Measurements from ENCODE around the gene ZNF598. TPM values are rescaled to one million over a fixed set of nuclear protein-coding genes. Genes with fewer than 3 reads are reported as not detected.
"Not testable (repeated sequence)": the region's sequence is repeated elsewhere in the genome, so short reads cannot be mapped to it uniquely, and the experiment has no call there.

ZNF598 gene
- total RNA-seq, 1 experiment from 2014 or later = 89.3 TPM

DNA sequence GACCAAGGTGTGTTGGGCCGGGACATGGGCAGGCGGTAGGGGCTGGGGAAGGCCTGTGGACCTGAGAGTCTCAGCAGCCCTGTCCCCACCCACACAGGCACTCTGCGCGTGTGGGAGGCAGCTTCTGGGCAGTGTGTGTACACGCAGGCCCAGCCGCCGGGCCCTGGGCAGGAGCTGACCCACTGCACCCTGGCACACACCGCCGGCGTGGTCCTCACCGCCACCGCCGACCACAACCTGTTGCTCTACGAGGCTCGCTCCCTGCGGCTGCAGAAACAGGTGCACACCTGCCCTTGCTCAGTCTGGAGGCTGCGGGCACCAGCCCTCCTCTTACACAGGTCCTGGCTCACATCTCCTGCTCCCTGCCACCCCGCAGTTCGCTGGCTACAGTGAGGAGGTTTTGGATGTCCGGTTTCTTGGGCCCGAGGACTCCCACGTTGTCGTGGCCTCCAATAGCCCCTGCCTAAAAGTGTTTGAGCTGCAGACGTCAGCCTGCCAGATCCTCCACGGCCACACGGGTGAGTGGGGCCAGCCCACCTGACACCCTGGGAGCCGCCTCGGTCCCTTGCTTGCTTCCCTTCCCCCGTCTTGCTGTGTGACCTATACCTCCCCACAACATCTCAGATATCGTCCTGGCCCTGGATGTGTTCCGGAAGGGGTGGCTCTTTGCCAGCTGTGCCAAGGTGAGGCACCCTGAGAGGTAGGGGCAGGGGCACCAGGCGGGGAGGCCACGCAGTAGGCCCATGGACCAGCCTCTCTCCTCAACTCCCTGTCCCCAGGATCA lies 34.0 kb downstream of the ZNF598 start:
- DNase-seq (ENCODE audit: low read depth) = no peak
- in situ Hi-C loops (cut with HindIII; ENCODE audit: low pct_unique_long_range_greater_than_20kb, low sequenced_read_pairs) = no loop called here

DNA sequence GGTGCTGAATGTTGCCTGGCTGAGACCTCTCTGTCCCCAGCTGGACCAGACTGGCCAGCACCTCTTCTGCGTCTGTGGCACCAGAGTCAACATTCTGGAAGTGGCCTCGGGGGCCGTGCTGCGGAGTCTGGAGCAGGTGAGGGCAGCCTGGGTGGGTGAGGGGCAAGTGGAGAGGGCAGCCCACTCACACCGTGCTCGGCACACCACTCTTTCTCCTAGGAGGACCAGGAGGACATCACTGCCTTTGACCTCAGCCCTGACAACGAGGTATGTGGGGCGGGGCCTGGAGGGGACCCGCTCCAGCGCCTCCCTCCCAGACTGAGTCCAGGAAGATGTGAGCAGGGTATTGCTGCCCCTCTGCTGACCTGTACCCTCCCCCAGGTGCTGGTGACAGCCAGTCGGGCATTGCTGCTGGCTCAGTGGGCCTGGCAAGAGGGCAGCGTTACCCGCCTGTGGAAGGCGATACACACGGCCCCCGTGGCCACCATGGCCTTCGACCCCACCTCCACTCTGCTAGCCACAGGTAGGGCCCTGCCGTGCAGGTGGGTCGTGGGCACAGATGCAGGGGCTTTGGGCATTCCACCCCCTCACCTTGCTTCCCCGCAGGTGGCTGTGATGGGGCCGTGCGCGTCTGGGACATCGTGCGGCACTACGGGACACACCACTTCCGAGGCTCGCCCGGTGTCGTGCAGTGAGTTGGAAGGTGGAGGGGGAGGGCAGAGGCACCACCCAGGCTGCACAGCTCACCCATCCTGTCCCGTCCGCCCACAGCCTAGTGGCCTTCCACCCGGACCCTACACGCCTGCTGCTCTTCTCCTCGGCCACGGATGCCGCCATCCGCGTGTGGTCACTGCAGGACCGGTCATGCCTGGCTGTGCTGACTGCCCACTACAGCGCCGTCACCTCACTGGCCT lies 35.2 kb downstream of the ZNF598 start:
- DNase-seq (ENCODE audit: low read depth) = no peak
- in situ Hi-C loops (cut with HindIII; ENCODE audit: low pct_unique_long_range_greater_than_20kb, low sequenced_read_pairs) = no loop called here

DNA sequence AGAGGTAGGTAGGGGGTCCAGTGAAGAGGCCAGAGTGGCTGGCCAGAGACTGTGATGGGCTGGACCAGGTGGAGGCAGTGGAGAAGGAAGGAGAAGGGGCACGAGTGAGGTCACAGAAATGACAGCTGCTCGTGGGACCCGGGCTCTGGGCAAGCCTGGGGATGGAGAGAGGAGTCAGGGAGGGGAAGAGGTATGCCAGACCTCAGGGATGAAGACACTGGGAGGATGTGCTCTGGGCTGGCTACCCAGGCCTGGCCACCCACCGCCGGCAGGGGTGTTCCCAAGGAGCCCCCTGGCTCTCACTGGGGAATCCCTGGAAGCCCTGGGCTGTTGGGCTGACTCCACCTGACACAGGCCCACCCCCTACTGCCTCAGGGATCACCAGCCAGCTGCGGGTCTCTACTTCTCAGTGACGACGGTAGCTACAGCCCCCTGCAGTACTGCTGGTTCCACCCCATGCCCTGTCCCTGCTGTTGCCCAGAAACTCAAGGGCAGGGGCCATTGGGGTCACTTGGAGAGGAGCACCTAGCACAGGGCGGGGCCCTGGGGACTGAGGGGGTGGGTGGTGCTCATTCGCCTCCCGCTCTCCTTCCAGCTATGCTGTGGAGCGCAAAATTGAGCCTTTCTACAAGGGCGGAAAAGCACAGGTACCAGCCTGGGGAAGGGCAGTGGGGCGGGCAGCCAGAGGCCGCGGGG lies 36.0 kb downstream of the ZNF598 start:
- no peak for DNase-seq (ENCODE audit: low read depth)
- in situ Hi-C loops (cut with HindIII; ENCODE audit: low pct_unique_long_range_greater_than_20kb, low sequenced_read_pairs) = no loop called here

DNA sequence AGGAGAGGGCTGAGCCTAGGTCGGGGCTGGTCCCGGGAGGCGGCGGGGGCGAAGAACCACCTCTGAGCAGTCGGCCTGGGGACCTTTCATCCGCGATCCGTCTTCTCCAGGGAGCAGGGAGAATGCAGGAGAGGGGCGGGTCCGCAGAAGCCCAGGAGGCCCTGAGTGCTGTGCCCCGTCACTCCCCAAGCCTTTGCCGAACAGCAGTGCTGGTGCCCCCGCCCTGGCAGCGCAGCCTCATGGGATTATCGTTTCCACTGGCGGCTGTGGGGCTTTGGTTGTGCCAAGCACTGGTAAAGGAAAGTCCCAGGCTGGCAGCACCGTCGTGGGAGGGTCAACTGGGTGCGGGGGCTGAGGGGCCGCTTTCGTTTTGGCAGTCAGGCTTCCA lies 37.1 kb downstream of the ZNF598 start:
- DNase-seq (ENCODE audit: low read depth) = no peak
- in situ Hi-C loops (cut with HindIII; ENCODE audit: low pct_unique_long_range_greater_than_20kb, low sequenced_read_pairs) = no loop called here

DNA sequence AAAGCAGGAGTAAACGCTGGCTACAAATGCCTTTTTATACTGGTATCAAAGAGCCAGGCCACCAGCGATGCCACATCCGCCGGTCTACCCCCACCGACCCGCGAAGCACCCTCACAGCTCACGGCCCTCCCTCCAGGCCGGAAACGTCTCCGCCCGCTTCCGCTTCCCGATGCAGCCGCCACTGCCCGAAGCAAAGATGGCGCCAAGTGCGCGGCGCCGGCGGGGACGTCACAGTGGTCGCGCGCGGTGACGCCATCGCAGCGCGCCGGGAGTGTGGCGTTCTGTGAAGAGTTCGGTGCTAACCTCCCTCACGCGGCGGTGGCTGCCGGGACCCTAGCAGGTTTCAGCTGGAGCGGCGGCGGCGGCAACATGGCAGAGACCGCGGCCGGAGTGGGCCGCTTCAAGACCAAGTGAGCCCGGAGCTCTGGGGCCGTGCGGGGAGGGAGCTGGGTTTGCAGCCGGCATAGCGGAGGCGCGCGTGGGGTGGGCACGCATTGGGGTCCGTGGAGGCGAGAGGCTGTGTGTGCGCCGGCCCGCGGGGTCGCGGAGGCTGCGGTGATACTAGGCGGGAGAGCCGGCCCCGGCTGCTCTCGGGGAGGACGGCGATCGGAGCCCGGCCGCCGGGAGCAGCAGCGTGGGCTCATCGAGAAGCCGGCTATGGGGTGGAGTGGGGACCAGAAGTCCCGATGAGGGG lies 37.7 kb downstream of the ZNF598 start, which contains the start of gene TBL3:
Gene TBL3 (plus strand): TSS at position 258 of the 694 bp plus-strand sequence. CDS start 112 bp downstream, at position 370.
- DNase-seq (ENCODE audit: low read depth) = peak; percentile 96
- in situ Hi-C loops (cut with HindIII; ENCODE audit: low pct_unique_long_range_greater_than_20kb, low sequenced_read_pairs) = no loop called here

DNA sequence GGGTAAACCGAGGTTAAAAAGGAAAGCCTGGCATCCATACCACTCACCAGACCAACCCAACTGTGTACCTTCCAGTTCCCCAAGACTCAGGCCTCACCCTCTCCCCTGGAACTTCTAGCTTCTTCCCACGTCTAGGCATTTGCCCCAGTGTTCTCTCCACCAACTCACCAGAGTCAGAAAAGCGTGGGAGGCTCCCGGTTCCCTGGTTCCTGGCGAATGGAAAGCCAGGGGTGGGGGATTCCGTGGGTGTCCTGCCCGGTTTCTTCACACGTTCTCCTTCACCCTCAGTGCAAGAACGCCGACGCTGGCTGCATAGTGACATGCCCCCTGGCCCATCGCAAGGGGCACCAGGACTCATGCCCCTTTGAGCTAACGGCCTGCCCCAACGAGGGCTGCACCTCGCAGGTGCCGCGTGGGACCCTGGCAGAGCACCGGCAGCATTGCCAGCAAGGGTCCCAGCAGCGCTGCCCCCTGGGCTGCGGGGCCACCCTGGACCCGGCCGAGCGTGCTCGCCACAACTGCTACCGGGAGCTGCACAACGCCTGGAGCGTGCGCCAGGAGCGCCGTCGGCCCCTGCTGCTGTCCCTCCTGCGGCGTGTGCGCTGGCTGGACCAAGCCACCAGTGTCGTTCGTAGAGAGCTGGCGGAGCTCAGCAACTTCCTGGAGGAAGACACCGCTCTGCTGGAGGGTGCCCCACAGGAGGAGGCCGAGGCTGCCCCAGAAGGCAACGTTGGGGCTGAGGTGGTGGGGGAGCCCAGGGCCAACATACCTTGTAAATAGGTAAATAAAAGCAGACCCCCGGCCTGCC lies 41.3 kb downstream of the ZNF598 start:
- in situ Hi-C loops (cut with HindIII; ENCODE audit: low pct_unique_long_range_greater_than_20kb, low sequenced_read_pairs) = loop anchor here (10.0 kb wide), 1 partner anchor 104 kb away; no protein-coding TSS in a partner anchor
- no peak for DNase-seq (ENCODE audit: low read depth)

DNA sequence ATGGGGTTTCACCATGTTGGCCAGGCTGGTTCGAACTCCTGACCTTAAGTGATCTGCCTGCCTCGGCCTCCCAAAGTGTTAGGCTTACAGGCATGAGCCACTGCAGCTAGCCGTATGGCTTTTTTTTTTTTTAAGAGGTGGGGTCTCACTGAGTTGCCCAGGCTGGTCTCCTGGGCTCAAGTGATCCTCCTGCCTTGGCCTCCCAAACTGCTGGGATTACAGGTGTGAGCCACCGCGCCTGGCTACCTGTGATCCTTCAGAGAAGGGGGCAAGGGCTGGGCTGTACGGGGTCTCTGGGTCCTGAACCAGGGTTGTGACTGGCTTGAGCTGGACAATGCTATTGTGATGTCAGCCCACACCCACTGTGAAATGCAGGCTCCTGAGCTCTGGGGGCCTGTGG lies 43.2 kb downstream of the ZNF598 start, which contains the start of gene RNF151:
Gene RNF151 (plus strand): TSS at position 397 of the 400 bp plus-strand sequence. CDS start 26 bp downstream, outside the sequence.
- in situ Hi-C loops (cut with HindIII; ENCODE audit: low pct_unique_long_range_greater_than_20kb, low sequenced_read_pairs) = loop anchor here (10.0 kb wide), 1 partner anchor 102 kb away; no protein-coding TSS in a partner anchor
- DNase-seq (ENCODE audit: low read depth) = no peak

DNA sequence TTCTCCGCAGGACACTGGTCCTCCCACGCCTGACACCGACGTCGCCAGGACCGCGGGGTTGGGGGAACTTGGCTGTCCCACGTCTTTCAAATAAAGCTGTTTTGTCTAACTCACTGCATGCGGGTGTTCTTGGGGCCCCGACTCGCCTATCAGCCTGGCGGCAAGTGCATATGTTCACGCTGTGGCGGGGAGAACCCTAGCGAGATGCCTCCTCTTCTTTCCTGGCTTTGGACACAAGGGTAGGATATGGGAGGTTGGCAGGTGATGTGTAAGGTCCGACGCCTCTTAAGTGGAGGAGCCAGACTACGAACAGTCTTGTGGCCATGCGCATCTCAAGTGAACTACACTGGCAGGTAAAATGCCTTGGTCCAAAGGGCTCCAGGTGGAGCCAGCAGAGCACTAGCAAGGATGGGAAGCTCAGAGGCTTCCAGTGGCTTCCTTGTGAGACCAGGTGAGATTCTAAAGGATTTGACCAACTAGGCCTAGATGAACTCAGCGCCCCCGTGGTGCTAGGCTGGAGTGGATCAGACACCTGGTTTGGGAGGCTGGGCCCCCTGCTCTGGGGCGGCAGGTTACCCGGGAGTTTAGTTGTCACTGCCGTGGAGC lies 44.1 kb downstream of the ZNF598 start:
- in situ Hi-C loops (cut with HindIII; ENCODE audit: low pct_unique_long_range_greater_than_20kb, low sequenced_read_pairs) = loop anchor here (10.0 kb wide), 1 partner anchor 101 kb away; no protein-coding TSS in a partner anchor
- DNase-seq (ENCODE audit: low read depth) = no peak

DNA sequence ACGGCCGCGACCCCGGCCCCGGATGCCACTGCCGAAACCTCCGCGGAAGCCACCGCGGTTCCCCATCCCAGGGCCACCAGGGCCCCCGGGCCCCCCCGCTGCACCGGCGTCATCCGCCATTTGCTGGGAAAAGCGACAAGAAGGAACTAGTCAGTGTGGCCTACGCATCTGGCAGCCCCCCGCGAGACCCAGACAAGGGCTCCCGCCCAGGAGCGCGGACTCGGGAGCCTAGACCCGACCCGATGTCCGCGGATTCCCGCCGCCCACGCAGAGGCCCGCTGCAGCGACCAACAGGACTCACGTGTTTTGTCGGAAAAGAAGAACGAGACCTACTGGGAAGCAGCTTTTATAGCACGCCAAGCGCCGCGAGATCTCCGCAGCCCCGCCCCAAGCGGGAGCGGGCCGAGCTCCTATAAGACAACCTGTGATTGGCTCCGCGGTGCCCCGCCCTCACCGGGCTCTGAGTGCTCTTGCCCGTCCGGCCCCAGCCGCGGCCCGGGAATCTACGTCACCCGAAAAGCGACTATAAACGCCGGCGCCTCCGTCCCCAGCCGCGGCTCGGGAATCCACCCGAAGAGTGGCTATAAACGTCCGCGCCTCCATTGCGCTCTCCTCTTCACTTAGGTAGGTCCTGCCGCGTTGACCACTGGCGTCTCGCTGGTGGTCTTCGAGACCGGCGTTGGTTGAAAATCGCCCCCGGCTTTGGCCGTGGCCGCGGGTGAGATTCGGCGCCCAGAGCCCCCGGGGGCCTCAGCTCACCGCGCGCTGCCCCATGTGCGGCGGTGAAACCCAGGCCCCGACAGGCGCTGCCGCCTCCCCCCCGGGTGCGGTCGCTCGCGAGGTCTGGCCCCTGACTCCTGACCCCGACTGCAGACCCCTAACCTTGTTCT lies 44.9 kb downstream of the ZNF598 start, which contains the start of gene RPS2:
Gene RPS2 (minus strand): TSS at position 321 of the 890 bp plus-strand sequence. CDS start 201 bp downstream, at position 120.
- in situ Hi-C loops (cut with HindIII; ENCODE audit: low pct_unique_long_range_greater_than_20kb, low sequenced_read_pairs) = loop anchor here (10.0 kb wide), 1 partner anchor 100 kb away; no protein-coding TSS in a partner anchor
- DNase-seq (ENCODE audit: low read depth) = peak; percentile 97

DNA sequence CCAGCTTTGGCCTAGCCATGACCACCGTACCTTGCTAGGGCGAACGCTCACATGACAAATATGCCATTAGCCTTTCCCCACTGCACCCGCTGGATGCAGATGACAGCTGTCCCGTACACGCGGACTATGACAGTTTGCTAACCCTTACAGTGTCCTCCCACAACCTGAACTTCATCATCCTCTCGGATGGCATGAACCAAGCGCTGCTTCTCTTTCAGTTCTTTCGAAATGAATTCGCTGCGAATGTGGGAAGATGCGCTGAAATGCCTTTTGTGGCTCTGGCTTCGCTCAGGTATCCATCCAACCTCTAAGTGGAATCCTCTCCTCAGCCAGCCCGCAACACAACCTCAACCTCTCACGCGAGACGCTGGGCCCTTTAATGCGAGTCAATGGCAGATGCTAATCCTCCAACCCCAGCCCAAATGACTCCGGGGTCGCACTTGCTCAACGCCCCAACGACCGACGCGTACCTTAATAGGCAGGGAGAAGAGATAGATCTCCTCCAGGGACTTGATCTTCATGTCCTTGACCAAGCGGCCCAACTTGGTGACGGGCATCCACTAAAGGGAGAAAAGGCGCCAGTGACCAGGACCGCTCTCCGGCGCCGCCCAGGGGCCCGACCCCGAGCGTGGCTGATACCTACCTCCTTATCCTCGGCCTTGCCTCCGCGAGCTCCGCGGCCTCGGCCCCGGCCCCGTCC lies 45.7 kb downstream of the ZNF598 start:
- in situ Hi-C loops (cut with HindIII; ENCODE audit: low pct_unique_long_range_greater_than_20kb, low sequenced_read_pairs) = loop anchor here (10.0 kb wide), 1 partner anchor 99 kb away; no protein-coding TSS in a partner anchor
- DNase-seq (ENCODE audit: low read depth) = no peak

DNA sequence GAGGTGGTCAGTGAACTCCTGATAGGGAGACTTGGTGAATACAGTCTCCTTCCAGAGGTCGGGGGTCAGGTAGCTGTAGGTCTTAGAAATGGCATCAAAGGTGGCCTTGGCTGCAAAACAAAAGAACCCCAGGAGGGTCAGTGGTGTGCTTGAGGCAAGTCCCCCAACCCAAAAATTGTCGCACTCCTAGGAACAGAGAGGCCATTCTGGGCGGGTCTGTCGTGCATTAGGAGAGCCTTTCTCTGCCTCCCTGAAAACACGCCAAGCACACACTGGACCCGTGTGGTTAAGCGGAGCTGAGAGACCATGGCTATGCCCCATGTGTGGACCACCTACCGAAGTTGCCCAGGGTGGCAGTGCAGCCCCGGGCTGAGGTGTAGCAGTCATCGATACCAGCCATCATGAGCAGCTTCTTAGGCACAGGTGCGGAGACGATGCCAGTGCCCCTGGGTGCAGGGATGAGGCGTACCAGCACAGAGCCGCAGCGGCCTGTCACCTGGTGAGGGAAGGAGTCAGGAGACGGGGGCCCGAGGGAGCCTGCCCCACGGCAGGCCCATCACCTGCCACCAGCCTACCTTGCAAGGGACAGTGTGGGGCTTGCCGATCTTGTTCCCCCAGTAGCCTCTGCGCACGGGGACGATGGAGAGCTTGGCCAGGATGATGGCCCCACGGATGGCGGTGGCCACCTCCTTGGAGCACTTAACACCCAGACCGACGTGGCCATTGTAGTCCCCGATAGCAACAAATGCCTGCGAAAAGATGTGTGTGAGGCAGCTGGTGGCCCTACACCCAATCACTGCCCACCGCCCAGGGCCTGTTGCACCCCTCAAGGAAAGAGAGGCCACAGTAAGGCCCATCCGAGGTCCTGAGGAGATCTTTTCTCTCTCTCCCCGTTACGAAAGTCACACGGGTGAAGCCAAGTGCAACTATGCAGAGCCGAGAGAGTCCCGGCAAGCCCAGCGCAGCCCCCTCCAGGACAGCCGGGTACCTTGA lies 47.2 kb downstream of the ZNF598 start:
- in situ Hi-C loops (cut with HindIII; ENCODE audit: low pct_unique_long_range_greater_than_20kb, low sequenced_read_pairs) = loop anchor here (10.0 kb wide), 1 partner anchor 98 kb away; no protein-coding TSS in a partner anchor
- DNase-seq (ENCODE audit: low read depth) = not testable (repeated sequence)

DNA sequence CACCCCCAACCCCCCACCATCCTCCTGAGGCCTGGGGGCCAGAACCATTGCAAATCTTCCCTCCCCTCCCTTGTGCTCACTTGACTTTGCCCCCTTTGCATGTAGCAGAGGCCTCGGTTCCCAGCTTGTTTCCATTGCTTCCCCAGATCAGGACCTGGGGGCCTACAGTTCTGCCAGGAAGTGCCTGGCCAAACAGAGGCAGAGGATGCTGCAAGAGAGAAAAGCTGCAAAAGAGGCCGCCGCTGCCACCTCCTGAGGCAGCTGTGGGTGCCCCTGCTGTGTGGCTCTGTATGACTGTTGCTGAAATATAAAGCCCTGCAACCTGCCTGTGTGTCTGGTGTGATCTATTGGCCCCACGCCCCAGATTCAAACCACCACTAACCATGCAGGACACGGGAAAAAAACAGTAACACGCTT lies 48.0 kb downstream of the ZNF598 start:
- in situ Hi-C loops (cut with HindIII; ENCODE audit: low pct_unique_long_range_greater_than_20kb, low sequenced_read_pairs) = loop anchor here (10.0 kb wide), 1 partner anchor 97 kb away; no protein-coding TSS in a partner anchor
- DNase-seq (ENCODE audit: low read depth) = no peak
